SK-N-SH treated with all-trans-retinoic acid at 6 μM for 48 hours (cell line): ENCODE results near the gene KLK6.

Experiments used
- ATAC-seq: fragments of 200-7000 bp; cut with Tn5 transposase; 3 replicates; pipeline ENCODE4 v1.9.1; 2020; ENCODE audit warnings: mild to moderate bottlenecking, moderate library complexity
- ARNTL ChIP-seq: fragments of 450-650 bp; formaldehyde crosslinking; IDR thresholded peaks from 2 replicates; pipeline ENCODE4 v1.5.0; 2020; ENCODE audit warnings: low read depth, mild to moderate bottlenecking, moderate library complexity, borderline replicate concordance
- BACH2 ChIP-seq: fragments of 250-450 bp; sonication (Bioruptor Pico); IDR thresholded peaks from 2 replicates; pipeline ENCODE4 v1.9.0; 2021; ENCODE audit warnings: mild to moderate bottlenecking, borderline replicate concordance
- CSDC2 ChIP-seq: fragments of 250-450 bp; sonication (Bioruptor Pico); IDR thresholded peaks from 2 replicates; pipeline ENCODE4 v1.5.0; 2020; ENCODE audit warnings: mild to moderate bottlenecking, moderate library complexity
- CSRNP3 ChIP-seq: fragments of 250-450 bp; sonication (Bioruptor Pico); IDR thresholded peaks from 2 replicates; pipeline ENCODE4 v1.5.1; 2021; ENCODE audit warnings: mild to moderate bottlenecking, moderate library complexity
- GLIS3 ChIP-seq: fragments of 250-450 bp; sonication (Bioruptor Pico); IDR thresholded peaks from 2 replicates; pipeline ENCODE4 v1.5.0; 2020; ENCODE audit warnings: mild to moderate bottlenecking, moderate library complexity
- ISL1 ChIP-seq: fragments of 250-450 bp; sonication (Bioruptor Pico); IDR thresholded peaks from 2 replicates; pipeline ENCODE4 v2.1.2; 2022; ENCODE audit warnings: mild to moderate bottlenecking, moderate library complexity
- OSR1 ChIP-seq: fragments of 250-450 bp; sonication (Bioruptor Pico); IDR thresholded peaks from 2 replicates; pipeline ENCODE4 v1.8.0; 2022; ENCODE audit warnings: moderate library complexity, mild to moderate bottlenecking, inconsistent platforms
- POU6F1 ChIP-seq: fragments of 250-450 bp; sonication (Bioruptor Pico); IDR thresholded peaks from 2 replicates; pipeline ENCODE4 v1.8.0; 2021; ENCODE audit warnings: low read depth, mild to moderate bottlenecking, moderate library complexity, borderline replicate concordance
- PPARA ChIP-seq: fragments of 250-450 bp; sonication (Bioruptor Pico); IDR thresholded peaks from 2 replicates; pipeline ENCODE4 v1.5.0; 2020; ENCODE audit warnings: mild to moderate bottlenecking, borderline replicate concordance
- RARB ChIP-seq: fragments of 250-450 bp; sonication (Bioruptor Pico); IDR thresholded peaks from 2 replicates; pipeline ENCODE4 v1.8.0; 2021; ENCODE audit warnings: mild to moderate bottlenecking, moderate library complexity
- SNAI2 ChIP-seq: fragments of 250-450 bp; sonication (Bioruptor Pico); IDR thresholded peaks from 2 replicates; pipeline ENCODE4 v1.5.0; 2020; ENCODE audit warnings: mild to moderate bottlenecking, moderate library complexity
- TCF4 ChIP-seq: fragments of 250-450 bp; sonication (Bioruptor Pico); IDR thresholded peaks from 2 replicates; pipeline ENCODE4 v1.8.0; 2021; ENCODE audit warnings: mild to moderate bottlenecking, moderate library complexity, borderline replicate concordance
- TOX ChIP-seq: fragments of 250-450 bp; sonication (Bioruptor Pico); IDR thresholded peaks from 2 replicates; pipeline ENCODE4 v1.8.0; 2021; ENCODE audit warnings: mild to moderate bottlenecking, moderate library complexity, borderline replicate concordance
- TSHZ2 ChIP-seq: fragments of 250-450 bp; sonication (Bioruptor Pico); IDR thresholded peaks from 2 replicates; pipeline ENCODE4 v1.5.0; 2020; ENCODE audit warnings: mild to moderate bottlenecking, moderate library complexity
- ZC3H10 ChIP-seq: fragments of 250-450 bp; sonication (Bioruptor Pico); IDR thresholded peaks from 2 replicates; pipeline ENCODE4 v1.5.1; 2021; ENCODE audit warnings: mild to moderate bottlenecking, moderate library complexity
- ZFP3 ChIP-seq: fragments of 250-450 bp; sonication (Bioruptor Pico); IDR thresholded peaks from 2 replicates; pipeline ENCODE4 v1.5.0; 2020; ENCODE audit warnings: mild to moderate bottlenecking, moderate library complexity
- ZFP30 ChIP-seq: fragments of 450-650 bp; formaldehyde crosslinking; IDR thresholded peaks from 2 replicates; pipeline ENCODE4 v1.5.0; 2022; ENCODE audit warnings: mild to moderate bottlenecking, moderate library complexity
- ZNF565 ChIP-seq: fragments of 450-650 bp; formaldehyde crosslinking; conservative IDR thresholded peaks from 2 replicates; pipeline ENCODE4 v1.5.0; 2020; ENCODE audit warnings: low read depth, mild to moderate bottlenecking, moderate library complexity
- ZNF70 ChIP-seq: fragments of 450-650 bp; formaldehyde crosslinking; IDR thresholded peaks from 2 replicates; pipeline ENCODE4 v1.5.0; 2020; ENCODE audit warnings: mild to moderate bottlenecking, moderate library complexity
- ZNF8 ChIP-seq: fragments of 450-650 bp; formaldehyde crosslinking; IDR thresholded peaks from 2 replicates; pipeline ENCODE4 v1.5.0; 2020; ENCODE audit warnings: mild to moderate bottlenecking, moderate library complexity
- TF ChIP-seq, protein P1 (sequence below): fragments of 250-450 bp; sonication (Bioruptor Pico); IDR thresholded peaks from 2 replicates; pipeline ENCODE4 v1.5.1; 2020; ENCODE audit warnings: low read depth, mild to moderate bottlenecking, moderate library complexity

The KLK6 gene

DNA sequence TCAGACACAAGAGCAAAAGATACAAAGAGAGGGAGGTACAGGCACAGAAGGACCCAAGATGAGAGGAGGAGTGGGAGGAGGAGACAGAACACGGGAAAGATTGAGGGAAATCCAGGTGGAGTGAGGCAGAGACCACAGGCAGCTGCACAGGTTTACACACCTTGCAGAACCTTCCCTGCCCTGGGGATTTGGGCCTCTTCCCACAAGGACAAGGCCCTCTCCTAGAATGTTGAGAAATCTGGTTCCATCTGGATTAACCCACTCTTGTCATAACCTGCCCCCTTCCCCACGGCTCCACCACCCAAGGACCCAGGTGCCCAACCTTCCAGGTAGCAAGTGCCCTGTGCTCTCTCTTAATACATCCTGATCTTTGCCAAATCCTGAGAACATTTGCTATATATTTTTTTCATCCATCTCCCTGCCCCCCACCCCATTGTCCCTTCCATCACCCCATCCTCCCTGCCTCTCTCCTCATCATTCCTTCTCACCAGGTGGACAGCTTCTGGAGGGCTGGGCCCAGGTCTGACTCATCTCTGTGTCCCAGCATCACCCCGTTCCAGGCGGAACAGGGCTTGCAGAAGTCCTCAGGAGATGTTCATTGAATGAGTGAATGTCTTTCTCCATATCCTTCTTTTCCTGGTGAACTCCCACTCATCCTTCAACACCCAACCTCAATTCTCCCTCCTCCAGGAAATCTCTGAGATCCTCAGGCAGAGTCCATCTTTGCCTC is 40.8 kb upstream of the KLK6 start:
- TF ChIP-seq TCF4 (CRISPR knock-in tag) = no peak
- no peak for TF ChIP-seq BACH2 (CRISPR knock-in tag)
- TF ChIP-seq GLIS3 (CRISPR knock-in tag) = no peak
- no peak for TF ChIP-seq ZNF565 (CRISPR knock-in tag)
- TF ChIP-seq ZNF70 (CRISPR knock-in tag) = no peak
- TF ChIP-seq OSR1 (CRISPR knock-in tag) = no peak
- TF ChIP-seq POU6F1 (CRISPR knock-in tag) = no peak
- no peak for TF ChIP-seq ZFP3 (CRISPR knock-in tag)
- TF ChIP-seq TOX (CRISPR knock-in tag) = no peak
- TF ChIP-seq ZNF8 = no peak
- TF ChIP-seq ISL1 (CRISPR knock-in tag) = no peak
- TF ChIP-seq RARB (CRISPR knock-in tag) = no peak
- no peak for TF ChIP-seq ZC3H10 (CRISPR knock-in tag)
- no peak for TF ChIP-seq PPARA
- ATAC-seq = no peak

DNA sequence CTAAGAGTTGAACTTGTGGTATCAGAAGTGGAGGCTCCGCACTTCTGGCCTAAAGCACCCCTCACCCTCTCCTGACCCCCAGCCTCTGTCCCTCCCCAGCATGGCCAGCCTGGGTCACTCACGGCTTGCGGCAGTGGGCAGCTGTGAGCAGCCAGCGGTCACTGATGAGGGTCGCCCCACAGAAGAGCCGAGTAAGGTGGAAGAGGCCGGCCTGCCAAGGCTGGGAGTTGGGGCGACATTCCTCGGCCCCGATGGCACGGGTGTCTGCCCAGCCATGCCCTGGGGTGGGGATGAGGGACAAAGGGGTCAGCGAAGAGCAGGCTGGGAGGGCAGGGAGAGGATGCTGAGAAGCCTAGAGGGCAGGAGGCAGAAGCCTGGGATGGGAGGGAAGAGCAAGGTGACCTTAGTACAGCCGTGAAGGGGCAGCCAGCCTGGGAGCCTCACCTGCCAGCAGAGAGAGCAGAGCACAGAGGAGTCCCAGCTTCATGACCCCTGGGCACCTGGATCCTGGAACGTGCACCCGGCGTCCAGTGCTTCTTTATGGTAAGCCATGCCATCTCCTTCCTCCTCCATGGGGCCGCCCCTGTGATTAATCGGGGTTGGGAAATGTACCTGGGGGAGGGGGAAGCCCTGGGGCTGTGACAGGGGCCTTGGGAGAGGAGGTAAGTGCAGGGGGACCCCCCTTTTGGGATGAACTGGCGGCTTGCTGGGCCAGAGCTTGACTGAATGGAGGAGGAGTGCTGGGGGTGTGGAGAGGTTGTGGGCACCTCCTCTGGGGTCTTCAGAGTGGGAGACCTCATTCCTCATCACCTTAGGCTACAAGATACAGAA is 39.9 kb upstream of the KLK6 start:
- ATAC-seq = no peak
- TF ChIP-seq POU6F1 (CRISPR knock-in tag) (no peak), ZFP30 (no peak), ZNF565 (CRISPR knock-in tag) (no peak)
- TF ChIP-seq, all 23 proteins: peak for 0

DNA sequence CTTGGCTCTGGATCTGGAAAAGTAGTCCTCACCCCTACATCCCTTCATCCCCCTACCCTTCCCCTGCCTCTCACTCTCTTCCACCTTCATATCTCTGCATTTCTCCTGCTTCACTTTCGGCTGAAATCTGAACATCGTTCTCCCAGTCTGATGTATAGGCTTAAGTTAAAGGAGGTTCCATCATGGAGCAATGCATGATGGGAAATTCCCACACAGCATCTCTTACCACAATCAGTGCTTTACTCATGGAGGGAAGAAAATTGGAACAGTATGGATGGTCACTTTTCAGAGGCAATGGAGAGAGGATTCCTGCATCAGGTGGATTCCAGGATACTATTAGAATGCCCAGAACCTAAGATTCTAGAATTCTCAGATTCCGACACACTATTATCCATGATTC is 38.1 kb upstream of the KLK6 start:
- no peak for ATAC-seq
- no peak for TF ChIP-seq ZNF565 (CRISPR knock-in tag)
- no peak for TF ChIP-seq CSDC2

DNA sequence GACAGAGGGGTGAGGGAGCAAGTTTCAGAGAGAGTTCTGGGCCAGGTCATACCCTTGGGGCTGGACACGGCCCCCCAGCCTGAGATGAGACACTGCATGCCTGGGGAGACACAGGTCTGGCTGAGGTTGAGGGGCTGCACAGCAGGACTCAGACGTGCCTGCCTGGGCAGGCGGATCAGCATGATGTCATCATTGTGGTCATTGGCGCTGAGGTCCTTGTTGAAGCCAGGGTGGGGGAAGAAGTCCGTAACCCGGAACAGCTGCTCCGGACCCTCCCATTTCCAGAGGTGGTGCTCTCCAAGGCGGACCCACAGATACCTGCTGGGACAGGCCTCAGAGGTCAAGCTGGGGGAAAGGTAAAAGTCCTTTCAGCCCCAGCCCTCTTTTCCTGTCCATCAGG is 37.0 kb upstream of the KLK6 start:
- ATAC-seq = no peak
- no peak for TF ChIP-seq GLIS3 (CRISPR knock-in tag)
- no peak for TF ChIP-seq ZNF565 (CRISPR knock-in tag)
- no peak for TF ChIP-seq ZFP30
- no peak for TF ChIP-seq TSHZ2 (CRISPR knock-in tag)
- no peak for TF ChIP-seq ARNTL (CRISPR knock-in tag)
- no peak for TF ChIP-seq RARB (CRISPR knock-in tag)
- no peak for TF ChIP-seq OSR1 (CRISPR knock-in tag)
- no peak for TF ChIP-seq BACH2 (CRISPR knock-in tag)
- no peak for TF ChIP-seq TCF4 (CRISPR knock-in tag)
- TF ChIP-seq, protein P1, sequence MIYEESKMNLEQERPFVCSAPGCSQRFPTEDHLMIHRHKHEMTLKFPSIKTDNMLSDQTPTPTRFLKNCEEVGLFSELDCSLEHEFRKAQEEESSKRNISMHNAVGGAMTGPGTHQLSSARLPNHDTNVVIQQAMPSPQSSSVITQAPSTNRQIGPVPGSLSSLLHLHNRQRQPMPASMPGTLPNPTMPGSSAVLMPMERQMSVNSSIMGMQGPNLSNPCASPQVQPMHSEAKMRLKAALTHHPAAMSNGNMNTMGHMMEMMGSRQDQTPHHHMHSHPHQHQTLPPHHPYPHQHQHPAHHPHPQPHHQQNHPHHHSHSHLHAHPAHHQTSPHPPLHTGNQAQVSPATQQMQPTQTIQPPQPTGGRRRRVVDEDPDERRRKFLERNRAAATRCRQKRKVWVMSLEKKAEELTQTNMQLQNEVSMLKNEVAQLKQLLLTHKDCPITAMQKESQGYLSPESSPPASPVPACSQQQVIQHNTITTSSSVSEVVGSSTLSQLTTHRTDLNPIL = no peak
- TF ChIP-seq ZNF70 (CRISPR knock-in tag) = no peak
- TF ChIP-seq CSRNP3 (CRISPR knock-in tag) = no peak
- TF ChIP-seq ZNF8 = no peak
- TF ChIP-seq SNAI2 (CRISPR knock-in tag) = no peak
- no peak for TF ChIP-seq ZFP3 (CRISPR knock-in tag)
- no peak for TF ChIP-seq PPARA
- TF ChIP-seq TOX (CRISPR knock-in tag) = no peak
- TF ChIP-seq POU6F1 (CRISPR knock-in tag) = no peak
